ENCODE data around the gene C2orf69.

DNA sequence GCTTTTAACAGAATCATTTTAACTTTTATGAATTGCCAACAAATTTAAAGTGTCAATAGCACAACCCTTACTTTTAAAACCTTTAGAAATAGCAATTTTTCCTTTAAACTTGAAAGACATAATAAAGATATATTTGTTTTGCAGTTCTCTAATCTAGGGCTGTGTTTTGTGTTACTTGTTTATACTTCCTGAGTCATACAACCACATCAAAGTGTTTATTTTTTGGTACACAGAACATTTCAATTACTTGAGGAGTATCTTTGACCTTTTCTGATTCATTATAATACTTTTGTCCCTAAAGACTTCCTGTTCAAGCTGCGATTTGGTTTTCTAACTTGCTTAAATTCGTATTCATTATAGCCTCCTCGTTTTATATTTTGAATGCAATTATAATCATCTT lies 22.4 kb downstream of the C2orf69 start:
- TF ChIP-seq CTCF (conservative IDR thresholded peaks at IDR 0.05; ENCODE audit: low read length) = no peak
- no peak for TF ChIP-seq EZH2phosphoT487 (IDR thresholded peaks at IDR 0.05; ENCODE audit: borderline replicate concordance, low read depth, low read length)
